T-helper 2 cell (primary cell): ENCODE measurements around the gene DNAH14.

Source experiments
- DNase-seq, 5 experiments: peaks; one replicate each; pipeline versions ENCODE4 v3.0.0 to v3.0.0-alpha.2; 2012 to 2022

The DNAH14 gene

GRCh38 chr1:225412321-225412720 is 482.8 kb downstream of the DNAH14 start:
- DNase-seq, result no peak

GRCh38 chr1:225412803-225413351 is 483.4 kb downstream of the DNAH14 start:
- no peak for DNase-seq

GRCh38 chr1:225413708-225414375 is 484.4 kb downstream of the DNAH14 start:
- no peak for DNase-seq

- no peak for DNase-seq
These were observed 485.8 kb downstream of the DNAH14 start for GRCh38 chr1:225415307-225415706.

- DNase-seq, result no peak
These were observed 486.7 kb downstream of the DNAH14 start for GRCh38 chr1:225415967-225416745.

- DNase-seq, result no peak
These were observed 488.6 kb downstream of the DNAH14 start for GRCh38 chr1:225418059-225418458.

GRCh38 chr1:225418598-225418997 is 489.1 kb downstream of the DNAH14 start:
- DNase-seq, result no peak

GRCh38 chr1:225422031-225422605 is 492.6 kb downstream of the DNAH14 start:
- no peak for DNase-seq

GRCh38 chr1:225422795-225423517 is 493.5 kb downstream of the DNAH14 start:
- DNase-seq, result no peak

GRCh38 chr1:225423518-225423855 is 494.0 kb downstream of the DNAH14 start:
- DNase-seq, result no peak

GRCh38 chr1:225424562-225425200 is 495.2 kb downstream of the DNAH14 start:
- DNase-seq, result no peak

- DNase-seq, result no peak
These were observed 495.8 kb downstream of the DNAH14 start for GRCh38 chr1:225425201-225425786.

- peak in 2 of 5 experiments; percentile 31 to 60 for DNase-seq
These were observed 497.1 kb downstream of the DNAH14 start for GRCh38 chr1:225426395-225427234.

- DNase-seq, result peak in 1 of 5 experiments; percentile 45
These were observed 498.0 kb downstream of the DNAH14 start, which contains the start of gene LBR for GRCh38 chr1:225427235-225428067. TSS of gene LBR (minus strand) at chr1:225428038. CDS start at chr1:225424075, 3,963 bp downstream.

- peak; percentile 83 to 96 (median 88) for DNase-seq
These were observed 498.8 kb downstream of the DNAH14 start for GRCh38 chr1:225428068-225428880.

- DNase-seq, result peak in 1 of 5 experiments; percentile 52
These were observed 499.5 kb downstream of the DNAH14 start for GRCh38 chr1:225428881-225429455.

- no peak for DNase-seq
These were observed 500.8 kb downstream of the DNAH14 start for GRCh38 chr1:225430301-225430700.

GRCh38 chr1:225431081-225431863 is 501.8 kb downstream of the DNAH14 start:
- DNase-seq, result no peak
